ENCODE measurements around the gene ENPP5. TPM values are rescaled to one million over a fixed set of nuclear protein-coding genes. Genes with fewer than 3 reads are reported as not detected.

ENPP5 gene, protein sequence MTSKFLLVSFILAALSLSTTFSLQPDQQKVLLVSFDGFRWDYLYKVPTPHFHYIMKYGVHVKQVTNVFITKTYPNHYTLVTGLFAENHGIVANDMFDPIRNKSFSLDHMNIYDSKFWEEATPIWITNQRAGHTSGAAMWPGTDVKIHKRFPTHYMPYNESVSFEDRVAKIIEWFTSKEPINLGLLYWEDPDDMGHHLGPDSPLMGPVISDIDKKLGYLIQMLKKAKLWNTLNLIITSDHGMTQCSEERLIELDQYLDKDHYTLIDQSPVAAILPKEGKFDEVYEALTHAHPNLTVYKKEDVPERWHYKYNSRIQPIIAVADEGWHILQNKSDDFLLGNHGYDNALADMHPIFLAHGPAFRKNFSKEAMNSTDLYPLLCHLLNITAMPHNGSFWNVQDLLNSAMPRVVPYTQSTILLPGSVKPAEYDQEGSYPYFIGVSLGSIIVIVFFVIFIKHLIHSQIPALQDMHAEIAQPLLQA
- polyA plus RNA-seq (2012; ENCODE audit: insufficient read depth, insufficient read length), result not detected

DNA sequence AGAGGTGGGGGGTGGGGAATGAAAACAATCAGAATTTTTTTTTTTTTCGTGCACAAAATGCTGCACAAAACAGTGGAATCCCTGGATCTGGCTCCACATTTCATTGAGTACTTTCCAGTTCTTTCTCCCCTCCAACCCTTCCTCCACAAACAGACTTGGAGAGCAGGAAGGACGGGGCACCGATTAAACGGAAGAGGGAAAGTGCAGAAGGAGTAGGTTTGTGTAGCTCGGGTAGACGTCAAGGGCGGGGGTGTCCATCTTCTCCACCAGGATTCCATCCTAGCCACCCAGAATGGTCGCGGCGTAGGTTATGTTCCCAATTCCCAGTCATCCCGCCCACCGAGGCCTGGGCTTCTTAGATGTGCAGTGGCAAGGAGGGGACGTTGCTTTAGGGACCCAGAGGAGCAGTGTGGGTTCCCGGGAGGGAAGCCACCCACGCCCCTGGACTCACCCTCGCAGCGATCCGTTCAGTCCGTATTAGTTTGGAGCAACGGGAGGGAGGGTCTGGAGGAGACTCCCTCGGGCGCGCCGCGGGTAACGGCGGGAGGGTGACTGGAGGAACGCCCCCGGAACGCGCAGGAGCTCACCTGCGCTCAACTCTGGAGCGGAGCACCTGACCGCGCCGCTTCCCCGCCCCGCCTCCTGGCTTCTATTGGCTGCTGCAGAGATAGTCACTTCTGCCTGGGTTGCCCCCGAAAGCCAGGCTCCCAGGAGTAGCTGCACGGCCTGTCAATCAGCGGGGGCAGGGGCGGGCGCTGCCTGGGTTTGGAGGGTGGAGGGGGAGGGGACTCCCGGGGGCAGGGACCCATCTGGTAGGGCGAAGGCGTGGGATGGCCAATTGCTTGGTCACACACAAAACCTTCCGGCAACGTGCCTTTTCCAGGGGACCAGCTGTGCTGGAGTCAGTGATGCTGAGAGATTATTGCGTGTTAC lies at the start of gene ENPP5:
TSS of gene ENPP5 (minus strand) at position 624 of the 933 bp plus-strand sequence. CDS start 2,718 bp downstream, outside the sequence.
- no peak within 1 kb of the TSS; the same call in 1 of the 2 replicates for H3K4me3 ChIP-seq (ENCODE audit: low read length)
- DNase-seq (ENCODE audit: low read depth, low spot score), result no peak

- no peak for DNase-seq (ENCODE audit: low read depth, low spot score)
- no peak overlapping the region for H3K4me3 ChIP-seq (ENCODE audit: low read length)
Measured at GRCh38 chr6:46219661-46220060, 48.9 kb upstream of the ENPP5 start.

GRCh38 chr6:46218457-46218856 lies 47.7 kb upstream of the ENPP5 start:
- DNase-seq (ENCODE audit: low read depth, low spot score), result no peak
- no peak overlapping the region for H3K4me3 ChIP-seq (ENCODE audit: low read length)

DNA sequence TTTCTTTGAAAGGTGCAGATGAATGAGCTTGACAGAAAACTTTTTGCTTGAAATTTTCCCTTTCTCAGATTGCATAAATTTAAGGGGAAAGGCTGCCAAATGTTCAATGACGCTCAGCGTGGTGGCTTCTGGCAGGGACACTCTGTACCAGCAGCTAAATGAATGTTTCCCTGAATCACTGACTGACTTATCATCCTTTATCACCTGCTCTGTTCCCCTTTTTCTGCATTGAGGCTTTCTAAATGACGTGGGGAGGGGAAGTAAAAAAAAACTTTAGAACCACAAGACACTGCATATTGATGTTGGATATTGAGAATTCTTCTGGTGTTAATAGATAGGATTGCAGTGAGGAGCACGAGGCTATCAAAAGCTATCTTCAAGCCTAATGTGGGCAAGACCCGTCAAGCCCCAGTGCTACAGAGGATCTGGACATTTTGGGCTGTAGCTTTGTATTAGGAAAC lies 46.9 kb upstream of the ENPP5 start:
- H3K4me3 ChIP-seq (ENCODE audit: low read length), result no peak overlapping the region
- DNase-seq (ENCODE audit: low read depth, low spot score), result no peak

GRCh38 chr6:46216879-46217278 lies 46.1 kb upstream of the ENPP5 start:
- no peak for DNase-seq (ENCODE audit: low read depth, low spot score)
- no peak overlapping the region for H3K4me3 ChIP-seq (ENCODE audit: low read length)

DNA sequence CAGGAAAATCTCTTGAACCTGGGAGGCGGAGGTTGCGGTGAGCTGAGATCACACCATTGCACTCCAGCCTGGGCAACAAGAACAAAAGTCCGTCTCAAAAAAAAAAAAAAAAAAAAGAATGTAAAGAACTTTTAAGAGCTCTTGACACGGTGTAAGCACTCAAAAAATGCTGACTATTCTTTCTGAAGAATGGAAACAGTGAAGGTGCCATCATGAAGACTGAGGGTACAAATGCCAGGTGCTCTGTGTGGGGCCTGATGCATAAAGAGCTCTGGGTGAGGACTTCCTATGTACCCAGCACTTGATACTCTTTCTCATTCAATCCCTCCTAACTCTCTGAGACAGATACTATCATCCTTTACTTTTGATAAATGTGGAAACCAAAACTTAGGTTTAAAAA lies 45.0 kb upstream of the ENPP5 start:
- H3K4me3 ChIP-seq (ENCODE audit: low read length), result no peak overlapping the region
- no peak for DNase-seq (ENCODE audit: low read depth, low spot score)

GRCh38 chr6:46215213-46215612 lies 44.4 kb upstream of the ENPP5 start:
- no peak overlapping the region for H3K4me3 ChIP-seq (ENCODE audit: low read length)
- DNase-seq (ENCODE audit: low read depth, low spot score), result no peak

- no peak for DNase-seq (ENCODE audit: low read depth, low spot score)
- no peak overlapping the region for H3K4me3 ChIP-seq (ENCODE audit: low read length)
Measured at GRCh38 chr6:46211917-46212316, 41.1 kb upstream of the ENPP5 start.

- no peak for DNase-seq (ENCODE audit: low read depth, low spot score)
- no peak overlapping the region for H3K4me3 ChIP-seq (ENCODE audit: low read length)
Measured at GRCh38 chr6:46210294-46210693, 39.5 kb upstream of the ENPP5 start.

GRCh38 chr6:46208303-46208702 lies 37.5 kb upstream of the ENPP5 start:
- H3K4me3 ChIP-seq (ENCODE audit: low read length), result no peak overlapping the region
- no peak for DNase-seq (ENCODE audit: low read depth, low spot score)

DNA sequence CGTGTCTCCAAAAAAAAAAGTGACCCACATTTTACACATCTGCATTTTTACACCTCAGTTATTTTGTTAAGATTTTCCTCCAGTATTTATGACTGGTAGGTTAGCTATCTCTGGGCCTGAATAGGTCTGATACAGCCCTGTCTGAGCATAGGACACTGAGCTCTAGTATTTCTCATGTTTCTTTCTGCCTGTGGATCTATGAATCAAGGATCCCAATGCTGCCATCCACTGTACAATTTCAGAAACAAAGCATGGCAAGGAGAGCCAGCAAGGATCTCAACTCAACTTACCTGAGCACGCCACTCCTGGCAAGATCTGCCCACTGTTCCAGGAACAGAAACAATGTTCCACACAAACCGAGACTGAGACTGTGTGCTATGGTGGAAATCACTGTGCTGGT lies 36.4 kb upstream of the ENPP5 start:
- H3K4me3 ChIP-seq (ENCODE audit: low read length), result no peak overlapping the region
- no peak for DNase-seq (ENCODE audit: low read depth, low spot score)

- no peak overlapping the region for H3K4me3 ChIP-seq (ENCODE audit: low read length)
- DNase-seq (ENCODE audit: low read depth, low spot score), result no peak
Measured at GRCh38 chr6:46204880-46205650, 34.3 kb upstream of the ENPP5 start.

DNA sequence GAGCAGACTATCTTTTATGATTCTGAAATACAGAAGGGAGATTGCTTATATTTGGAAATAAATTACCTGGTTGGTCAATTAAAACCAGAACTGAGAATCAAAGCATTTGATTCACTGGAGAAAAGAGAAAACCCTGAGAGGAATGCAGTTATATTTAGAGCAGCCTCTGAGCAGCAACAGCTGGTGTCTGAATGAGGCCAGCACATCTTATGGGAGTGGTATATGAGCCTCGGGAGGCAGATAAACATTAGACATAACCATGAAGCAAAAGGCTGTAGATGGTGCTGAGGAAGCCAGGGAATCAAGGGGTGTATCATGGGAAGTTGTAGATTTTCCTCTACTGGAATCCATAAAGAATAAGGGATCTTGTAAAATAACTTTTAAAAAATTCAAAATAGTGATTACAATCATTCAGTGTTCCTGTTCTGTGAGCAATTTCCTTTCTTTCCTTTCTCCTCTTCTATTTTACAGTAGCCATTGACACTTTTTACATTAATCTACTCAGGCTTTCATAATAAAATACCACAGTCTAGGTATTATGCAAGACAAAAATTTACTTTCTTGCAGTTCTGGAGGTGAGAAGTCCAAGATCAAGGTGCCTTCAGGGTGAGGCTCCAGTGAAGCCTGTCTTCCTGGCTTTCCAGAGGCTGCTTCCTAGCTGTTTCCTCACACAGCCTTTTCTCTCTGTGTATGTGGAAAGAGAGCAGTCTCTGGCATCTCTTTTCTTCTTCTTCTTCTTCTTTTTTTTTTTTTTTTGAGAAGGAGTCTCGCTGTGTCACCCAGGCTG lies 32.8 kb upstream of the ENPP5 start:
- no peak overlapping the region for H3K4me3 ChIP-seq (ENCODE audit: low read length)
- no peak for DNase-seq (ENCODE audit: low read depth, low spot score)

DNA sequence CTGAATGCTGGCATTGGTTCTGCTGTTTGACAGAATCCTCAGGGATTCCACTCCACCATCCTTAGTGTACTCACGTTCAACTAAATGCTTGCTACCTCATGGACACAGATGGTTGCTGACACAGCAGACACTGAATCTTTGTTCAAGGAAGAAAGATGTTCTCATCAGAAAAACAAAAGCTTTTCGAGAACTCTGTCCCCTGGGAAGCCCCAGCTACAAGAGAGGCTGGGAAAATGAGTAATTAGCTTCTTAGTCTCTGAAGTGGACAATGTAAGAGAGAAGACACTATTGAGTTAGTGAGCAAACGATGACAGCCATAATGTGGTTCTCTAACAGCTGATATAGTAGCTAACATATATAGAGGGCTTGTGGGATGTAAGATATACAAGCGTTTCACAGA lies 30.9 kb upstream of the ENPP5 start:
- no peak overlapping the region for H3K4me3 ChIP-seq (ENCODE audit: low read length)
- no peak for DNase-seq (ENCODE audit: low read depth, low spot score)

DNA sequence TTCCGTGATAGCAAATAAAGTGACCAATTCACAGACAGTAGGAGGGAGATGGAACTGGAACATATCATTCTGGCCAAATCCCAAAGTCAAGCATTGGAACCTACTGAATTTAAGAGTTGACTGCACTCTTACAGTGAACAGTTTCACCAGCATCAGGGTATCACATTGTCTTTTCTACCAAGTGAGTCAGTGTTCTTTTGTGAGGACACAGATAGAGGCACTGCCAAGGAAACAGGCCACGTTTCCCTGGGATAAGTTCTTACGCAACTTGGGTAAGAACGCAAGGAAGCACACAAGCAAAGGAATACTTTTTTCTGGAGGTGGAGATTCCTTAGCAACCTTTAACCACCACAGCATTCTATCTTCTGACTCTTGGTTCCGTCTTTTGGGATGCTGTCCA lies 28.6 kb upstream of the ENPP5 start:
- H3K4me3 ChIP-seq (ENCODE audit: low read length), result no peak overlapping the region
- no peak for DNase-seq (ENCODE audit: low read depth, low spot score)

GRCh38 chr6:46191961-46192360 lies 21.2 kb upstream of the ENPP5 start:
- no peak overlapping the region for H3K4me3 ChIP-seq (ENCODE audit: low read length)
- DNase-seq (ENCODE audit: low read depth, low spot score), result no peak

- no peak for DNase-seq (ENCODE audit: low read depth, low spot score)
- no peak overlapping the region for H3K4me3 ChIP-seq (ENCODE audit: low read length)
Measured at GRCh38 chr6:46190889-46191288, 20.1 kb upstream of the ENPP5 start.

GRCh38 chr6:46189726-46190125 lies 18.9 kb upstream of the ENPP5 start:
- H3K4me3 ChIP-seq (ENCODE audit: low read length), result no peak overlapping the region
- no peak for DNase-seq (ENCODE audit: low read depth, low spot score)

All from Jurkat, Clone E6-1 (cell line).